Ovary (tissue), 3 donors: ENCODE data around the gene RSF1.

Experiments
- CTCF ChIP-seq, 3 donors: fragments of 450-650 bp in 2 of 3; fragments of 200-600 bp in 1 of 3; IDR thresholded peaks; one replicate each; pipeline versions ENCODE4 v1.5.1 to v1.8.0; 2016 to 2022; ENCODE audit warnings: antibody characterized with exemption in 3 of 3, mild to moderate bottlenecking in 1 of 3
- POLR2A ChIP-seq: fragments of 450-650 bp; IDR thresholded peaks from one replicate; pipeline ENCODE4 v1.6.1; 2017; ENCODE audit warnings: antibody characterized with exemption, mild to moderate bottlenecking, moderate library complexity
- donor health status: DM: no; HTN: no; CAD: no.

- TF ChIP-seq CTCF (IDR thresholded peaks at IDR 0.05) (no peak), POLR2A (no peak)
Observed at GRCh38 chr11:77752516-77752915, 68.0 kb downstream of the RSF1 start.
